Kidney epithelial cell (primary cell): ENCODE data around the gene SPTA1. TPM values are rescaled to one million over a fixed set of nuclear protein-coding genes. Genes with fewer than 3 reads are reported as not detected.

Experiments
- DNase-seq: peaks from one replicate; pipeline ENCODE4 v3.0.0-alpha.2; 2010; ENCODE audit warnings: low read depth
- H3K27me3 ChIP-seq: 2 replicates; pipeline ENCODE4 v1.6.0; 2011; ENCODE audit warnings: low read length; ENCODE audit not compliant: control insufficient read depth, insufficient read depth
- H3K36me3 ChIP-seq: 2 replicates; pipeline ENCODE4 v1.5.1; 2011; ENCODE audit warnings: low read length; ENCODE audit not compliant: control insufficient read depth, insufficient read depth
- H3K4me3 ChIP-seq: 2 replicates; pipeline ENCODE4 v1.5.1; 2011; ENCODE audit warnings: low read depth, mild to moderate bottlenecking, control low read depth, low read length
- CTCF ChIP-seq: IDR thresholded peaks from 2 replicates; pipeline ENCODE4 v1.5.1; 2011; ENCODE audit warnings: mild to moderate bottlenecking, moderate library complexity, low read length, control low read depth, inconsistent platforms; ENCODE audit not compliant: insufficient read depth, poor library complexity, severe bottlenecking
- total RNA-seq: library from RNA; depleted of rRNA; stranded (reverse); fragments of >200 nt; gene quantifications from 2 replicates; pipeline ENCODE4 v1.2.3, GENCODE V29; 2015

Gene SPTA1
- total RNA-seq, 1 donor from 2014 or later: not detected

- Histone ChIP-seq H3K36me3 (no peaks in the 10 kb centered on the region), H3K4me3 (no peak overlapping the region), H3K27me3 (no peaks in the 10 kb centered on the region)
- DNase-seq: no peak
- TF ChIP-seq CTCF: no peak
Observed at GRCh38 chr1:158681606-158682005, 4.9 kb downstream of the SPTA1 start.

- no peak for DNase-seq
- Histone ChIP-seq H3K36me3 (no peaks in the 10 kb centered on the region), H3K27me3 (no peaks in the 10 kb centered on the region), H3K4me3 (no peak overlapping the region)
- no peak for TF ChIP-seq CTCF
Observed at GRCh38 chr1:158679289-158679688, 7.2 kb downstream of the SPTA1 start.

- no peak overlapping the region for H3K4me3 ChIP-seq
- no peak for TF ChIP-seq CTCF
- no peaks in the 10 kb centered on the region for H3K36me3 ChIP-seq
- no peaks in the 10 kb centered on the region for H3K27me3 ChIP-seq
- no peak for DNase-seq
Observed at GRCh38 chr1:158675563-158676323, 10.8 kb downstream of the SPTA1 start.

GRCh38 chr1:158674302-158674701 lies 12.2 kb downstream of the SPTA1 start:
- no peak for TF ChIP-seq CTCF
- no peaks in the 10 kb centered on the region for H3K27me3 ChIP-seq
- no peak for DNase-seq
- H3K36me3 ChIP-seq: no peaks in the 10 kb centered on the region
- no peak overlapping the region for H3K4me3 ChIP-seq

GRCh38 chr1:158666037-158666436 lies 20.5 kb downstream of the SPTA1 start:
- no peak for TF ChIP-seq CTCF
- H3K36me3 ChIP-seq: no peaks in the 10 kb centered on the region
- no peaks in the 10 kb centered on the region for H3K27me3 ChIP-seq

GRCh38 chr1:158654571-158654970 lies 31.9 kb downstream of the SPTA1 start:
- no peaks in the 10 kb centered on the region for H3K27me3 ChIP-seq
- no peak overlapping the region for H3K4me3 ChIP-seq
- DNase-seq: no peak
- no peaks in the 10 kb centered on the region for H3K36me3 ChIP-seq
- no peak for TF ChIP-seq CTCF

More at GRCh38 chr1:158666037-158666436, 20.5 kb downstream of the SPTA1 start:
- H3K4me3 ChIP-seq: no peak overlapping the region
- no peak for DNase-seq
